Measurements from ENCODE around the gene PLXDC2. TPM values are rescaled to one million over a fixed set of nuclear protein-coding genes. Genes with fewer than 3 reads are reported as not detected.

The PLXDC2 gene
- polyA plus RNA-seq, 2 of the 4 experiments (the other 2 are of a cell fraction): 0.08 to 0.09 TPM

- FAIRE-seq (no peak), ATAC-seq (no peak)
Measured at GRCh38 chr10:20254497-20254896, 438.3 kb downstream of the PLXDC2 start.

GRCh38 chr10:20256969-20257368, 440.7 kb downstream of the PLXDC2 start:
- CTCF ChIA-PET: no interaction called here
- ATAC-seq (no peak), DNase-seq (ENCODE audit: low read depth in 1 of 2, low spot score in 1 of 2) (no peak), FAIRE-seq (no peak)
- H3K27ac ChIP-seq: no peak overlapping the region
- WGBS (ENCODE audit: missing lambda C conversion rate): 10% methylated on average over 2 of the region's 2 CpGs
- POLR2A ChIA-PET: no interaction called here
- H3K4me3 ChIP-seq: no peak overlapping the region
- TF ChIP-seq BHLHE40 (IDR thresholded peaks at IDR 0.05; ENCODE audit: low read depth, low read length): no peak
- TF ChIP-seq, protein P1, sequence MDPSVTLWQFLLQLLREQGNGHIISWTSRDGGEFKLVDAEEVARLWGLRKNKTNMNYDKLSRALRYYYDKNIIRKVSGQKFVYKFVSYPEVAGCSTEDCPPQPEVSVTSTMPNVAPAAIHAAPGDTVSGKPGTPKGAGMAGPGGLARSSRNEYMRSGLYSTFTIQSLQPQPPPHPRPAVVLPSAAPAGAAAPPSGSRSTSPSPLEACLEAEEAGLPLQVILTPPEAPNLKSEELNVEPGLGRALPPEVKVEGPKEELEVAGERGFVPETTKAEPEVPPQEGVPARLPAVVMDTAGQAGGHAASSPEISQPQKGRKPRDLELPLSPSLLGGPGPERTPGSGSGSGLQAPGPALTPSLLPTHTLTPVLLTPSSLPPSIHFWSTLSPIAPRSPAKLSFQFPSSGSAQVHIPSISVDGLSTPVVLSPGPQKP (IDR thresholded peaks at IDR 0.05; ENCODE audit: low read depth, low read length): no peak
- no peak for TF ChIP-seq EP300 (IDR thresholded peaks at IDR 0.05)
- TF ChIP-seq, protein P2, sequence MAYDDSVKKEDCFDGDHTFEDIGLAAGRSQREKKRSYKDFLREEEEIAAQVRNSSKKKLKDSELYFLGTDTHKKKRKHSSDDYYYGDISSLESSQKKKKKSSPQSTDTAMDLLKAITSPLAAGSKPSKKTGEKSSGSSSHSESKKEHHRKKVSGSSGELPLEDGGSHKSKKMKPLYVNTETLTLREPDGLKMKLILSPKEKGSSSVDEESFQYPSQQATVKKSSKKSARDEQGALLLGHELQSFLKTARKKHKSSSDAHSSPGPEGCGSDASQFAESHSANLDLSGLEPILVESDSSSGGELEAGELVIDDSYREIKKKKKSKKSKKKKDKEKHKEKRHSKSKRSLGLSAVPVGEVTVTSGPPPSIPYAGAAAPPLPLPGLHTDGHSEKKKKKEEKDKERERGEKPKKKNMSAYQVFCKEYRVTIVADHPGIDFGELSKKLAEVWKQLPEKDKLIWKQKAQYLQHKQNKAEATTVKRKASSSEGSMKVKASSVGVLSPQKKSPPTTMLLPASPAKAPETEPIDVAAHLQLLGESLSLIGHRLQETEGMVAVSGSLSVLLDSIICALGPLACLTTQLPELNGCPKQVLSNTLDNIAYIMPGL (CRISPR knock-in tag; IDR thresholded peaks at IDR 0.05; ENCODE audit: borderline replicate concordance): no peak
- TF ChIP-seq NPAS2 (CRISPR knock-in tag; IDR thresholded peaks at IDR 0.05; ENCODE audit: borderline replicate concordance): no peak
- TF ChIP-seq PHF8 (IDR thresholded peaks at IDR 0.05; ENCODE audit: borderline replicate concordance, low read depth): no peak
- no peak for TF ChIP-seq CBX8 (IDR thresholded peaks at IDR 0.05)
- TF ChIP-seq HEYL (CRISPR knock-in tag; IDR thresholded peaks at IDR 0.05): no peak
- TF ChIP-seq, protein P3, sequence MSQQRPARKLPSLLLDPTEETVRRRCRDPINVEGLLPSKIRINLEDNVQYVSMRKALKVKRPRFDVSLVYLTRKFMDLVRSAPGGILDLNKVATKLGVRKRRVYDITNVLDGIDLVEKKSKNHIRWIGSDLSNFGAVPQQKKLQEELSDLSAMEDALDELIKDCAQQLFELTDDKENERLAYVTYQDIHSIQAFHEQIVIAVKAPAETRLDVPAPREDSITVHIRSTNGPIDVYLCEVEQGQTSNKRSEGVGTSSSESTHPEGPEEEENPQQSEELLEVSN (IDR thresholded peaks at IDR 0.05; ENCODE audit: borderline replicate concordance, low read depth): no peak
- no peak for TF ChIP-seq MAZ (IDR thresholded peaks at IDR 0.05; ENCODE audit: borderline replicate concordance, low read depth, low read length)
- TF ChIP-seq RCOR1 (IDR thresholded peaks at IDR 0.05; ENCODE audit: low read depth, low read length): no peak
- TF ChIP-seq HOXA7 (CRISPR knock-in tag; IDR thresholded peaks at IDR 0.05): no peak
- TF ChIP-seq, protein P4, sequence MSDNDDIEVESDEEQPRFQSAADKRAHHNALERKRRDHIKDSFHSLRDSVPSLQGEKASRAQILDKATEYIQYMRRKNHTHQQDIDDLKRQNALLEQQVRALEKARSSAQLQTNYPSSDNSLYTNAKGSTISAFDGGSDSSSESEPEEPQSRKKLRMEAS (IDR thresholded peaks at IDR 0.05): no peak
- TF ChIP-seq SMC3 (IDR thresholded peaks at IDR 0.05): no peak
- TF ChIP-seq NFE2L2 (conservative IDR thresholded peaks at IDR 0.05; ENCODE audit: low read length): no peak
- TF ChIP-seq ATOH8 (CRISPR knock-in tag; IDR thresholded peaks at IDR 0.05; ENCODE audit: low read depth): no peak
- TF ChIP-seq, protein P5, sequence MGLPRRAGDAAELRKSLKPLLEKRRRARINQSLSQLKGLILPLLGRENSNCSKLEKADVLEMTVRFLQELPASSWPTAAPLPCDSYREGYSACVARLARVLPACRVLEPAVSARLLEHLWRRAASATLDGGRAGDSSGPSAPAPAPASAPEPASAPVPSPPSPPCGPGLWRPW (IDR thresholded peaks at IDR 0.05): no peak
- no peak for TF ChIP-seq PBX3 (IDR thresholded peaks at IDR 0.05)
- TF ChIP-seq, protein P6, sequence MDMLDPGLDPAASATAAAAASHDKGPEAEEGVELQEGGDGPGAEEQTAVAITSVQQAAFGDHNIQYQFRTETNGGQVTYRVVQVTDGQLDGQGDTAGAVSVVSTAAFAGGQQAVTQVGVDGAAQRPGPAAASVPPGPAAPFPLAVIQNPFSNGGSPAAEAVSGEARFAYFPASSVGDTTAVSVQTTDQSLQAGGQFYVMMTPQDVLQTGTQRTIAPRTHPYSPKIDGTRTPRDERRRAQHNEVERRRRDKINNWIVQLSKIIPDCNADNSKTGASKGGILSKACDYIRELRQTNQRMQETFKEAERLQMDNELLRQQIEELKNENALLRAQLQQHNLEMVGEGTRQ (IDR thresholded peaks at IDR 0.05): no peak
- TF ChIP-seq JUNB (IDR thresholded peaks at IDR 0.05): no peak
- no peak overlapping the region for H3K4me2 ChIP-seq
- 0 out of 3 replicates have a peak, but pooled peaks cover 3% of the 10 kb centered on the region for H3K9me3 ChIP-seq
- H3K4me1 ChIP-seq: no peaks in the 10 kb centered on the region

More at GRCh38 chr10:20254497-20254896, 438.3 kb downstream of the PLXDC2 start:
- TF ChIP-seq EP300 (IDR thresholded peaks at IDR 0.05): no peak
- TF ChIP-seq ESRRA (IDR thresholded peaks at IDR 0.05; ENCODE audit: borderline replicate concordance, low read length): no peak
- CTCF ChIA-PET: no interaction called here
- WGBS (ENCODE audit: missing lambda C conversion rate): 9% methylated on average over 1 of the region's 1 CpG
- Histone ChIP-seq H3K4me1 (no peaks in the 10 kb centered on the region), H3K27ac (no peak overlapping the region), H3K9me3 (no peaks in the 10 kb centered on the region), H3K4me3 (no peak overlapping the region), H3K4me2 (no peak overlapping the region)
- POLR2A ChIA-PET: no interaction called here
- DNase-seq (ENCODE audit: low read depth in 1 of 2, low spot score in 1 of 2): no peak

Measured in A549 (cell line).